ENCODE measurements around the gene TSHZ2. TPM values are rescaled to one million over a fixed set of nuclear protein-coding genes. Genes with fewer than 3 reads are reported as not detected.

The TSHZ2 gene
- total RNA-seq, 4 donors from 2014 or later = 35.6 to 83.5 (median 48.8) TPM

- TF ChIP-seq CTCF (IDR thresholded peaks at IDR 0.05) = no peak
- ATAC-seq (ENCODE audit: low FRiP score) (no peak), DNase-seq (ENCODE audit: low spot score) (no peak)
Measured at GRCh38 chr20:53419693-53420460, 447.7 kb downstream of the TSHZ2 start.

GRCh38 chr20:53421343-53421742, 449.2 kb downstream of the TSHZ2 start:
- no peak for ATAC-seq (ENCODE audit: low FRiP score)
- DNase-seq (ENCODE audit: low spot score) = no peak

GRCh38 chr20:53422039-53422438, 449.9 kb downstream of the TSHZ2 start:
- no peak for DNase-seq (ENCODE audit: low spot score)
- TF ChIP-seq CTCF (IDR thresholded peaks at IDR 0.05) = no peak
- ATAC-seq (ENCODE audit: low FRiP score) = no peak

More at GRCh38 chr20:53421343-53421742, 449.2 kb downstream of the TSHZ2 start:
- TF ChIP-seq CTCF (IDR thresholded peaks at IDR 0.05) = no peak

GRCh38 chr20:53423587-53424146, 451.5 kb downstream of the TSHZ2 start:
- no peak for TF ChIP-seq CTCF (IDR thresholded peaks at IDR 0.05)
- no peak for DNase-seq (ENCODE audit: low spot score)
- no peak for ATAC-seq (ENCODE audit: low FRiP score)

GRCh38 chr20:53425481-53425880, 453.3 kb downstream of the TSHZ2 start:
- TF ChIP-seq CTCF (IDR thresholded peaks at IDR 0.05) = no peak
- DNase-seq (ENCODE audit: low spot score) (no peak), ATAC-seq (ENCODE audit: low FRiP score) (no peak)

GRCh38 chr20:53425941-53426340, 453.8 kb downstream of the TSHZ2 start:
- DNase-seq (ENCODE audit: low spot score) (no peak), ATAC-seq (ENCODE audit: low FRiP score) (no peak)
- no peak for TF ChIP-seq CTCF (IDR thresholded peaks at IDR 0.05)
